Dedifferentiated amniotic fluid mesenchymal stem cell (primary cell): ENCODE data around the gene CDH23.

Source experiments
- DNase-seq: peaks from one replicate; pipeline ENCODE4 v3.0.0-alpha.2; 2016; ENCODE audit errors: extremely low spot score

The CDH23 gene

GRCh38 chr10:71707240-71707789 is 310.6 kb downstream of the CDH23 start:
- DNase-seq = no peak

GRCh38 chr10:71708301-71708703 is 311.6 kb downstream of the CDH23 start:
- DNase-seq = peak; percentile 19

- no peak for DNase-seq
Measured at GRCh38 chr10:71708897-71709882, 312.5 kb downstream of the CDH23 start.

- DNase-seq = no peak
Measured at GRCh38 chr10:71710519-71710918, 313.8 kb downstream of the CDH23 start.

- DNase-seq = no peak
Measured at GRCh38 chr10:71711052-71711623, 314.4 kb downstream of the CDH23 start.

- no peak for DNase-seq
Measured at GRCh38 chr10:71712170-71712569, 315.4 kb downstream of the CDH23 start.

- DNase-seq = no peak
Measured at GRCh38 chr10:71712572-71713134, 315.9 kb downstream of the CDH23 start.

GRCh38 chr10:71713135-71714030 is 316.7 kb downstream of the CDH23 start:
- DNase-seq = peak; percentile 70

- DNase-seq = no peak
Measured at GRCh38 chr10:71714031-71714410, 317.3 kb downstream of the CDH23 start.

GRCh38 chr10:71714592-71714991 is 317.9 kb downstream of the CDH23 start:
- no peak for DNase-seq

- DNase-seq = no peak
Measured at GRCh38 chr10:71715026-71715425, 318.3 kb downstream of the CDH23 start.

GRCh38 chr10:71715860-71716259 is 319.1 kb downstream of the CDH23 start:
- DNase-seq = no peak

- no peak for DNase-seq
Measured at GRCh38 chr10:71716426-71716825, 319.7 kb downstream of the CDH23 start.

- no peak for DNase-seq
Measured at GRCh38 chr10:71717056-71717455, 320.3 kb downstream of the CDH23 start.

GRCh38 chr10:71717551-71717951 is 320.8 kb downstream of the CDH23 start:
- DNase-seq = no peak

GRCh38 chr10:71718165-71718698 is 321.5 kb downstream of the CDH23 start:
- no peak for DNase-seq

GRCh38 chr10:71719042-71719441 is 322.3 kb downstream of the CDH23 start:
- no peak for DNase-seq

- no peak for DNase-seq
Measured at GRCh38 chr10:71719464-71720201, 322.9 kb downstream of the CDH23 start, which contains the start of gene C10orf105. C10orf105 (minus strand) TSS chr10:71719778; CDS start chr10:71716337, 3,441 bp downstream.

GRCh38 chr10:71720288-71720687 is 323.6 kb downstream of the CDH23 start:
- no peak for DNase-seq

GRCh38 chr10:71721313-71721712 is 324.6 kb downstream of the CDH23 start:
- no peak for DNase-seq
